NB4 (cell line): ENCODE measurements around the gene DTNA.

Experiments
- DNase-seq: peaks from one replicate; pipeline ENCODE4 v3.0.0; 2010; ENCODE audit warnings: low read depth
- H3K4me3 ChIP-seq: one replicate; pipeline ENCODE4 v1.5.1; 2011; ENCODE audit warnings: mild to moderate bottlenecking, low read depth, low read length, moderate library complexity
- CTCF ChIP-seq: IDR thresholded peaks from one replicate; pipeline ENCODE4 v1.5.1; 2012; ENCODE audit warnings: low read depth, low read length
- MYC ChIP-seq: IDR thresholded peaks from 2 replicates; pipeline ENCODE4 v1.6.1; 2011; ENCODE audit warnings: low read depth, low read length
- POLR2A ChIP-seq: IDR thresholded peaks from 2 replicates; pipeline ENCODE4 v1.6.1; 2011; ENCODE audit warnings: mild to moderate bottlenecking; ENCODE audit not compliant: insufficient read length; ENCODE audit errors: extremely low read depth
- TF ChIP-seq, protein P1 (sequence below): IDR thresholded peaks from 2 replicates; pipeline ENCODE4 v1.6.1; 2011; ENCODE audit warnings: low read depth, low read length

DTNA gene

GRCh38 chr18:34834897-34835296 lies 124.8 kb downstream of the DTNA start:
- no peak overlapping the region for H3K4me3 ChIP-seq
- no peak for DNase-seq
- no peak for TF ChIP-seq POLR2A
- no peak for TF ChIP-seq CTCF
- TF ChIP-seq, protein P1, sequence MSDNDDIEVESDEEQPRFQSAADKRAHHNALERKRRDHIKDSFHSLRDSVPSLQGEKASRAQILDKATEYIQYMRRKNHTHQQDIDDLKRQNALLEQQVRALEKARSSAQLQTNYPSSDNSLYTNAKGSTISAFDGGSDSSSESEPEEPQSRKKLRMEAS = no peak
- no peak for TF ChIP-seq MYC

GRCh38 chr18:34835466-34835865 lies 125.4 kb downstream of the DTNA start:
- no peak for DNase-seq
- TF ChIP-seq, protein P1 = no peak
- TF ChIP-seq POLR2A = no peak
- TF ChIP-seq MYC = no peak
- TF ChIP-seq CTCF = no peak

GRCh38 chr18:34837769-34838272 lies 127.7 kb downstream of the DTNA start:
- no peak for DNase-seq
- TF ChIP-seq, protein P1 = no peak
- TF ChIP-seq POLR2A (no peak), CTCF (no peak), MYC (no peak)
- H3K4me3 ChIP-seq = no peak overlapping the region

More at GRCh38 chr18:34835466-34835865, 125.4 kb downstream of the DTNA start:
- H3K4me3 ChIP-seq = no peak overlapping the region

GRCh38 chr18:34838669-34839068 lies 128.6 kb downstream of the DTNA start:
- no peak overlapping the region for H3K4me3 ChIP-seq
- no peak for DNase-seq
- TF ChIP-seq, protein P1 = no peak
- TF ChIP-seq POLR2A (no peak), CTCF (no peak), MYC (no peak)

- TF ChIP-seq POLR2A (no peak), CTCF (no peak), MYC (no peak)
- TF ChIP-seq, protein P1 = no peak
Measured at GRCh38 chr18:34840256-34840826, 130.2 kb downstream of the DTNA start.

More at GRCh38 chr18:34840256-34840826, 130.2 kb downstream of the DTNA start:
- DNase-seq = no peak
- no peak overlapping the region for H3K4me3 ChIP-seq
